ENCODE measurements around the gene MGMT. TPM values are rescaled to one million over a fixed set of nuclear protein-coding genes. Genes with fewer than 3 reads are reported as not detected.

MGMT gene
- total RNA-seq, 1 experiment from 2014 or later: 21.2 TPM

DNA sequence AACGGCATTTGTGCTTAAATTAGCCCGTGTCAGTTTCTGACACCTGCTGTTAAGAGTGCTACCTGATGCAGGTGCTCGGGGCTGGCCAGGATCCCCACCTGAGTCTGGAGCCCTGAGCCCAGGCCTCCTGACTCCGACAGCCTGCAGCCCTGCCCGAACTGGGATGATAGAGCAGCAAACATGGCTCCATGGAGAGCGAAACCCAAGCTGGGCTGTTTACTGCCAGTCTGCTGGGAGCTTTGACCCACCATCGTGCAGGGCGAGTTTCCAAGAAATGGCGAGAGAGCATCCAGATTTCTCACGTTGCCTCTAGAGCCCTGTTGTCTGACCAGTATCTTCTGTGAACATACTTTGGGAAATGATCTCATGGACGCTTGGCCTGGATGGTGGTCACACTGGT lies 66.2 kb downstream of the MGMT start:
- Histone ChIP-seq H3F3A (ENCODE audit: insufficient read depth, low read depth) (peaks cover 12% of the 10 kb centered on the region; the same call in 1 of the 2 replicates), H3K4me2 (no peak overlapping the region), H3K9me2 (ENCODE audit: insufficient read depth) (no peaks in the 10 kb centered on the region), H3K27ac (no peak overlapping the region), H4K20me1 (ENCODE audit: insufficient read depth) (no peaks in the 10 kb centered on the region), H2AFZ (no peak overlapping the region), H3K36me3 (ENCODE audit: low read depth) (no peaks in the 10 kb centered on the region), H3K4me3 (no peak overlapping the region), H3K4me1 (replicated peaks; ENCODE audit: insufficient read depth) (peaks cover 17% of the 10 kb centered on the region), H3K79me2 (ENCODE audit: low read depth) (no peaks in the 10 kb centered on the region), H3K27me3 (ENCODE audit: insufficient read depth, low read depth) (no peaks in the 10 kb centered on the region), H3K9me3 (ENCODE audit: insufficient read depth, low read depth) (no peaks in the 10 kb centered on the region)
- DNase-seq: no peak
- TF ChIP-seq CTCF (conservative IDR thresholded peaks at IDR 0.05) (no peak), EZH2 (IDR thresholded peaks at IDR 0.05; ENCODE audit: low read depth) (no peak)
- ChIA-PET POLR2A (ENCODE audit: unreplicated experiment) (no interaction called here), CTCF (no interaction called here)
- intact Hi-C loops (cut with micrococcal nuclease; ENCODE audit: unreplicated experiment): loop anchor here (10.0 kb wide), 1 partner anchor 68 kb away; the partner anchor contains the start of gene MGMT
- no TSS peak for BruUV-seq (replicated peaks)

DNA sequence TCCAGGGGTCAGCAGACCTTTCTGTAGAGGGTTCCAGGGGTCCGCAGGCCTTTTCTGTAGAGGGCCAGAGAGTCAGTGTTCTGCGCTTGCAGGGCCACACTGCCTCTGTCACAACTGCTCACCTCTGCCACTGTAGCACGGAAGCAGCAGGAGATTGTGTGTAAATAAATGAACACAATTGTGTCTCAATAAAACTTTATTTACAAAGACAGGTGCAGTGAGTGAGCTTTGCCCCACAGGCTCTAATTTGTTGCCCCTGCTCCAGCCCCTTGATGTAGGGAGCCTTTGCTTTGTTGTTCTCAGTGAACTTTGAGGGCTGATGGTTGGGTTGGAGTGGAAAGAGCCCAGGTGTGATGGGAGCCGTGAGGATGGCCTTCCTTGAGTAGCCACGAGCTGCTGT lies 67.8 kb downstream of the MGMT start:
- POLR2A ChIA-PET (ENCODE audit: unreplicated experiment): no interaction called here
- TF ChIP-seq CTCF (conservative IDR thresholded peaks at IDR 0.05) (no peak), EZH2 (IDR thresholded peaks at IDR 0.05; ENCODE audit: low read depth) (no peak)
- no peaks in the 10 kb centered on the region for H3K36me3 ChIP-seq (ENCODE audit: low read depth)
- H3K4me1 ChIP-seq (replicated peaks; ENCODE audit: insufficient read depth): peaks cover 17% of the 10 kb centered on the region
- no peaks in the 10 kb centered on the region for H3K27me3 ChIP-seq (ENCODE audit: insufficient read depth, low read depth)
- CTCF ChIA-PET: no interaction called here
- H3K4me3 ChIP-seq: no peak overlapping the region
- peaks cover 12% of the 10 kb centered on the region; the same call in 1 of the 2 replicates for H3F3A ChIP-seq (ENCODE audit: insufficient read depth, low read depth)
- H4K20me1 ChIP-seq (ENCODE audit: insufficient read depth): no peaks in the 10 kb centered on the region
- intact Hi-C loops (cut with micrococcal nuclease; ENCODE audit: unreplicated experiment): loop anchor here (10.0 kb wide), 1 partner anchor 70 kb away; the partner anchor contains the start of gene MGMT
- no peaks in the 10 kb centered on the region for H3K9me2 ChIP-seq (ENCODE audit: insufficient read depth)
- no peaks in the 10 kb centered on the region for H3K79me2 ChIP-seq (ENCODE audit: low read depth)
- no peak for DNase-seq
- no peak overlapping the region for H3K27ac ChIP-seq
- H3K9me3 ChIP-seq (ENCODE audit: insufficient read depth, low read depth): no peaks in the 10 kb centered on the region
- H3K4me2 ChIP-seq: no peak overlapping the region
- no TSS peak for BruUV-seq (replicated peaks)
- H2AFZ ChIP-seq: no peak overlapping the region

GRCh38 chr10:129536336-129536735 lies 69.3 kb downstream of the MGMT start:
- Histone ChIP-seq H3K4me2 (no peak overlapping the region), H3K36me3 (ENCODE audit: low read depth) (no peaks in the 10 kb centered on the region), H3K9me3 (ENCODE audit: insufficient read depth, low read depth) (no peaks in the 10 kb centered on the region), H2AFZ (no peak overlapping the region), H3K9me2 (ENCODE audit: insufficient read depth) (no peaks in the 10 kb centered on the region), H3F3A (ENCODE audit: insufficient read depth, low read depth) (peaks cover 6% of the 10 kb centered on the region; the same call in 1 of the 2 replicates), H3K27ac (no peak overlapping the region), H3K4me1 (replicated peaks; ENCODE audit: insufficient read depth) (peaks cover 12% of the 10 kb centered on the region), H3K4me3 (no peak overlapping the region), H3K27me3 (ENCODE audit: insufficient read depth, low read depth) (no peaks in the 10 kb centered on the region), H4K20me1 (ENCODE audit: insufficient read depth) (no peaks in the 10 kb centered on the region), H3K79me2 (ENCODE audit: low read depth) (no peaks in the 10 kb centered on the region)
- no peak for TF ChIP-seq CTCF (conservative IDR thresholded peaks at IDR 0.05)
- TF ChIP-seq EZH2 (IDR thresholded peaks at IDR 0.05; ENCODE audit: low read depth): no peak
- POLR2A ChIA-PET (ENCODE audit: unreplicated experiment): interaction anchor here (0.6 kb wide), 1 partner anchor 14 kb away, joined by 4 read pairs; no protein-coding TSS in a partner anchor
- intact Hi-C loops (cut with micrococcal nuclease; ENCODE audit: unreplicated experiment): loop anchor here (10.0 kb wide), 1 partner anchor 72 kb away; the partner anchor contains the start of gene MGMT
- CTCF ChIA-PET: no interaction called here
- no TSS peak for BruUV-seq (replicated peaks)
- no peak for DNase-seq

All from PC-9 (cell line).